ENCODE results near the gene FIGLA.

The FIGLA gene

DNA sequence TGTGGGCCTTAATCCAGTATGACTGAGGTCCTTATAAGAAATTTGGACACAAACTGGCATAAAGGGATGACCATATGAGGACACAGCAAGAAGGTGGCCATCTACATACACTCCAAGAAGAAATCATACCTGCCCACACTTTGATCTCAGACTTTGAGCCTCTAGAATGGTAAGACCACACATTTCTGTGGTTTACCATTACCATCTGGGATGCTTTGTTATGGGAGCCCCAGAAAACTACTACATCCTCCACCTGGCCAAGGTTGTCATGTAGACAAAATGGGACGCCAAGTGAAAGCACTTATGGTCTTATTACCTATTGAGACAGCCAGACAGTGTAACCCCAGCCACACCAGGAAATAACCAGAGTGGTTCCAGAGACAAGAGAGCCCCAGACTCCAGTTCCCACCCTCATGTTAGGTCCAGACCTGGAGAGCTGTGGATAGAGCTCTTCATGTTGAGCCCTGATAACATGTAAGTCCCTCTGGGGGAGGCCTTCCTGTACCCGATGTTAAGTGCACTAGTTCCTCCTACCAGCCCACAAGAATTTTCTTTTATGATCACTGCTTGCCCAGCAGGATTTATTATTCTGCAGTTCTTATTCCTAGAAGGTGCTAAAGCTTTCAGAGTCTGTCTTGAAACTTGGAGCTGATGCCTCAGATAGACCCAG lies 17.8 kb downstream of the FIGLA start:
- no peak for TF ChIP-seq POLR2A (IDR thresholded peaks at IDR 0.05; ENCODE audit: low read length)
- no peak for TF ChIP-seq GATA1 (IDR thresholded peaks at IDR 0.05; ENCODE audit: low read depth, low read length)
- no peak for DNase-seq

DNA sequence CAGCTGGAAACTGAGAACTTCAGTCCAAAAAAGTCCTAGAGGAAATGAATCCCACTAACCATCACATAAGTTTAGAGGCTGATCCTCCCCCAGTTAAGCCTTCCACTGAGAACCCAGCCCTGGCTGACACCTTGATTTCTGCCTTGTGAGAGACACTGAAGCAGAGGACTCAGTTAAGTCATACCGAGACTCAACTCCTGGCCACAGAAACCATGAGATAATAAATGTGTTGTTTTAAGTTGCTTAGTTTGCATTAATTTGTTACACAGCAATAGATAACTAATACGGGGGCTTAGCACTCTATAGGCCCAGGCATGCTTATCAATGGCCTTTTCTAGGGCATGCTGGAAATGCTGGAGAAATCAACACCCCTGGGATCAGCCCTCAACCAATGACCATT lies 19.0 kb downstream of the FIGLA start:
- no peak for TF ChIP-seq POLR2A (IDR thresholded peaks at IDR 0.05; ENCODE audit: low read length)
- no peak for TF ChIP-seq GATA1 (IDR thresholded peaks at IDR 0.05; ENCODE audit: low read depth, low read length)

DNA sequence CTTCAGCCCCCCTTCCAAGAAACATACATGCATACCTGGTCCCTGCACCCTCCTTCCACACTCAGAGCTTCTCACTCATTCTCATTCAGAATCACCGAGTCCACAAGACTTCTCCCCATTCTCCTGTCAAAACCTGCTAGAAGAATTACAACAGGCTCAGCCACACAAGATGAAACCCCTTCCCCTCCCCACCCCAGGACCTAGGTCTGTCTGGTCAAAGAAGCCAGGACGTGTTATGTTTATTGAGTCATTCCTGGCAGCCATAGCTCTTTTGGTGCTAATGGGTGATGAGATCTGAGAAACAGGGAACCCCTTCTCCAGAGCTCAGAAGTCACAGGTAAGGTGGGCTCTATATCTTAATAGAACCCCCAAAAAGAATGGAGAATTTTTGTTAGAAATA lies 21.0 kb downstream of the FIGLA start:
- TF ChIP-seq POLR2A (IDR thresholded peaks at IDR 0.05; ENCODE audit: low read length) (no peak), GATA1 (IDR thresholded peaks at IDR 0.05; ENCODE audit: low read depth, low read length) (no peak)
- DNase-seq: no peak

More for the DNA sequence above, 19.0 kb downstream of the FIGLA start:
- DNase-seq: no peak

DNA sequence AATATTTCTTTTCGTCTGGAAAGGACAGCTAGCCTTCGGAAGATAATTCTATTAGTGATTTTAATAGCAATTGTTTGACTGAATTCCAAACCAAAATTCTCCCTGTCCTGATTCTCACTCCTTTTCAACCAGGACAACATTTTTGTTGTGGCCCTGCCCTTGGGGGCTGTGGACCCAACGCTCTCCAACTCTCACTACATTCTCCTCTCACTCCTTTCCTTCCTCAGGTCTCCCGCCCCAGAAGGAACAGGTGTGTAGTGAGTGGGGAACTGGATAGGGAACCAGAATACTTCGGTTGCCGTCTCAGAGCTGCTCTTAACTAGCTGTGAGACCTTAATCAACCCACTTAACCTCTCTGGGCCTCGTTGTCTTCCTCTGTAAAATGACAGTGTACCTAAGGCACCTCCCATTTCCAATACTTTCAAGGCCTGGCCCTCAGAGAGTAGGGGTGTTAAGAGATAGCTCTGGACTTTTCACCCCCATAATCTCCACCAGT lies 21.8 kb downstream of the FIGLA start:
- DNase-seq: no peak
- TF ChIP-seq GATA1 (IDR thresholded peaks at IDR 0.05; ENCODE audit: low read depth, low read length) (no peak), POLR2A (IDR thresholded peaks at IDR 0.05; ENCODE audit: low read length) (no peak)

DNA sequence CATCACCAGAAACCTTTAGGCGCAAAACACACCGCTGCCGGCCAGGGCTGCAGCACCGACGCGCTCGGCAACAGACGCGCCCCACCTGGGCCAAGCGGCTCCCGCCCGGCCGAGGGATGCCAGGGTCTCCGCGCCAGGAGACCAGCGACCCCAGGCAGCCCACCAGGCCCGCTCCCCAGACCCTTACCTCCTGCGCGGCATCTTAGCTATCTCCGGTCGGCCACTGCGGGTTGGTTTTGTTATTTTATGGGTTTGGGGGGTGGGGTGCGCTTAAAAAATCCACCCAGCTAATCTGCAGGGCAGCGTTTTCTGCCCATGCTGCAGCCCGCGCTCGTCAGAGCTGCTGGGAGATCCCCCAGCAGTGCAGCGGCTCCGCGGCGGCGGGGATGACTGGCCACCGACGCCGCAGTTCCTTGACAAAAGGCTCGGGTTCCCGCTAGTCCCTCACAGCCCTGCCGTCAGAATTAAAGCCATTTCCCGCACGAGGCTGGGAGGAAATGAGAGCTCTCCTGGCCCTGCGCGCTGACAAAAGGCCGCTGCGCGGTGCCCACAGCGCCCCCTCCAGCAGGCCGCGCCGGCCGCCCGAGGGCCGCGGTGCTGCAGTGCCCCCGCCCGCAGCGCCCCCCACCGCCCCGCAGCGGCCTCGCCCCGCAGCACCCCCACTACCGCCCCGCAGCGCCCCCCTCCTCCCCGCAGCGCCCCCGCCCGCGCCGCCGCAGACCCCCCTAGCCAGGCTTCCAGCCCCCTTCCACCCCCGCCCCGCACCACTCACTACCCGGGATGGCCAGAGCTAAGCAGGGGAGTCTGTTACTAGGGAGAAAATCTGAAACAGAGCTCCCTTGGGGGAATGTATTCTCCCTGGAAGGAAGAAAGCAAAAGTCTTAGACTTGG lies 22.5 kb downstream of the FIGLA start, which contains the start of gene ADD2:
TSS of gene ADD2 (minus strand) at position 502 of the 891 bp plus-strand sequence. CDS start 61,792 bp downstream, outside the sequence.
- TF ChIP-seq POLR2A (IDR thresholded peaks at IDR 0.05; ENCODE audit: low read length): no peak
- no peak for TF ChIP-seq GATA1 (IDR thresholded peaks at IDR 0.05; ENCODE audit: low read depth, low read length)
- DNase-seq: peak; percentile 73 to 74

DNA sequence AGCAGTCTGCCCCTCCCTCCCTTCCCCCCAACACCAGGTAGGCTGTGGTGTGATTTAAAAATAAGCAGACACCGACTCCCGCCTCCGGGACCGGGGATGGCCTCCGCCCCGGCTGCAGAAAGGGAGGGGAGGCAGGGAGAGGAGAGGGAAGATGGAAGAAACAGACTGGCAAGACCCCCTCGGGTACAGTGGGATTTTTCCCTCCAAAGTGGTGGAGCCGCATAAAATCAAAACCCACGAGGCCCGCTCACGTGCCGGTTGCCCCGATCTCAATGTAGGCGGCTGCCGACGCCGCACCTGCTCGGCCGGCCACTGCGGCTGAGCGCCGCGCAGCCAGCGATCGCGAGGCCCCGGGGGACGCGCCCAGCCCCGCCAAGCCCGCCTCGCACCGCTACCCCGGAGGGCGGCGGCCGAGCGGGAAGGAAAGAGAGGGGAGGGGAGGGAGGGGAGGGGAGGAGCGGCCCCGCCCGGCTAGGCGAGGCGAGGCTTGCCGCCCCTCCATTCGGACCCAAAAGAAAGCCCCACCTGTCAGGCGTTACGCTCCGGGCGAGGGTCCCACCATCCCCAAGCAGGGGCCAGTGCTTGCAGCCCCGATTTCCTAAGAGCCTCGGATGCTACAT lies 23.3 kb downstream of the FIGLA start:
- TF ChIP-seq POLR2A (IDR thresholded peaks at IDR 0.05; ENCODE audit: low read length) (no peak), GATA1 (IDR thresholded peaks at IDR 0.05; ENCODE audit: low read depth, low read length) (no peak)
- DNase-seq: peak; percentile 22 to 40

DNA sequence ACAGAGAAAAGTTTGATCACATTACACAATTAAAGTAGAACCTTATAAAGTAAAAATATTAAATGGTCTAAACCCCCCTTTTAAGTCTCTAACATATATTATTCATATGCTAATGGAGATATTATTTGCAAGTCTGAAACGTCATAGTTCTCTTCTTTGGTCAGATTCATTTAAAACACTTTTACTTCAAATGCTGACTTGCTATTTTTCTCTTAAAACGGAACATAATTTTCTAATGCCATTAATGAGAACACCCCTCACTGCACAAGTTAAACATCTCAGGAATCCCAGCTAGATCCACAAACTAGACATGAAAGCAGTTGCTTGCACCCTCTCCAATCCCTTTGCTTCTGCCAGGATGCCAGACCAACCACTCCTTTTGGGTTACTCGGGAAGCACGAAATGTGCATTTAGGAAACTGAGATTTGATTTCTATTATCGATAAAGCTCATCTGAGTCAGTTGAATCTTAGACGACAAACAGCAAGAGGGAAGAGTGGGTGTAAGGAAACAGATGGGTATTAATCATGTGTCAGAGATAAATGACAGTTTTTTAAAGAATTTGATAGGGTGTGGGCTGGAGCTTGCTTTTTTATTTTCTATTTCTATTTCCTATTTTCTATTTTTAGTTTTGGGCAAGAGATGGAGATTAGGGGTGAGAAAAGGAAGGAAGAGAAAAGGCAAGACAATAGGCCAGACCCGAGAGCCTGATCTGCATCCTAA lies 23.9 kb downstream of the FIGLA start:
- no peak for DNase-seq
- TF ChIP-seq POLR2A (IDR thresholded peaks at IDR 0.05; ENCODE audit: low read length) (no peak), GATA1 (IDR thresholded peaks at IDR 0.05; ENCODE audit: low read depth, low read length) (no peak)

DNA sequence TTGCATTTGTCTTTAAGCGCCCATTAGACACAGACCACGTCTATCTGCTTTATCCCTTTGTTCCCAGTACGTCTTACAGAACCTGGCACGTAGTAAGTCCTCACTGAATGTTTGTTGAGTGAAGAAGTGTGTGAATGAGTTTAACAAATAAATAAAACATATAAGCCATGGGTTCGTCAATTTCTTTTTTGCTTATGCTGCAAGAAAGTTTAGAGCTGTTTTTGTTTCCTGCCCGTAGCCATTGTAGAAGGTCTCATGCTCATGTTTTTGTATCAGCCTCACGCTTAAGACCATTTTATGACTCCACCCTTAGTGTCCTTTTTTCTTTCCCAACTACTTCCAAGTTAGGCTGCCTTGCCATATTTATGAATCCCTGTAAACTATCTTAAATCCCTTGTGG lies 24.9 kb downstream of the FIGLA start:
- TF ChIP-seq GATA1 (IDR thresholded peaks at IDR 0.05; ENCODE audit: low read depth, low read length) (no peak), POLR2A (IDR thresholded peaks at IDR 0.05; ENCODE audit: low read length) (no peak)
- DNase-seq: no peak

DNA sequence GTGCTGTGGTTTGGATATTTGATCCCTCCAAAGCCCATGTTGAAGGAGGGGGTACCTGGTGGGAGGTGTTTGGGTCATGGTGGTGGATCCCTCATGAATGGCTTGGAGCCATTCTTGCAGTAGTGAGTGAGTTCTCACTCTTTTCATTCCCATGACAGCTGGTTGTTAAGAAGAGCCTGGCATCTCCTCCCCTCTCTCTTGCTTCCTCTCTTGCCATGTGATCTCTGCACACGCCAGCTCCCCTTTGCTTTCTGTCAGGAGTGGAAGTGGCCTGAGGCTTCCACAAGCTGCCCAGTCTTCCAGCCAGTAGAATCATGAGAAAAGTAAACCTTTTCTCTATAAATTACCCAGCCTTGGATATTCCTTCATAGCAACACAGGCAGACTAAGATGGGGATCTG lies 31.0 kb downstream of the FIGLA start:
- TF ChIP-seq GATA1 (IDR thresholded peaks at IDR 0.05; ENCODE audit: low read depth, low read length): no peak
- no peak for TF ChIP-seq POLR2A (IDR thresholded peaks at IDR 0.05; ENCODE audit: low read length)
- no peak for DNase-seq

DNA sequence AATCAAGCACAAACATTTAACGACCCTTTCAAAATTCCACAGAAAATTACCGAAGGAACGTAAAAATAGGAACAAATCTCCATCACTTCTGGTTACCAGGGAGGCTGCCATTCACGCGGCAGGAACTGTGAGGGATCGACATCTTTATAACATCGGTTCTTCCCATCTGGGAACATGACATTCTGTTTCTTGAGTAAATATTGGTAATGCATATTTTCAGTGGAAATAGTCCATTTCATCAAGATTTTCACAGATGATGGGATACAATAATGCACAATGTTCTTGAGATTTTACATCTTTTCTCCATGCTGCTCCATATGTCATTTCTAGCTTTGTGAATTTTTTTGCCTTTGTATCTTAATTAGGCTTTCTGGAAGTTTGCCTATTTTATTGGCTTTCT lies 32.5 kb downstream of the FIGLA start:
- TF ChIP-seq GATA1 (IDR thresholded peaks at IDR 0.05; ENCODE audit: low read depth, low read length) (no peak), POLR2A (IDR thresholded peaks at IDR 0.05; ENCODE audit: low read length) (no peak)
- DNase-seq: no peak

DNA sequence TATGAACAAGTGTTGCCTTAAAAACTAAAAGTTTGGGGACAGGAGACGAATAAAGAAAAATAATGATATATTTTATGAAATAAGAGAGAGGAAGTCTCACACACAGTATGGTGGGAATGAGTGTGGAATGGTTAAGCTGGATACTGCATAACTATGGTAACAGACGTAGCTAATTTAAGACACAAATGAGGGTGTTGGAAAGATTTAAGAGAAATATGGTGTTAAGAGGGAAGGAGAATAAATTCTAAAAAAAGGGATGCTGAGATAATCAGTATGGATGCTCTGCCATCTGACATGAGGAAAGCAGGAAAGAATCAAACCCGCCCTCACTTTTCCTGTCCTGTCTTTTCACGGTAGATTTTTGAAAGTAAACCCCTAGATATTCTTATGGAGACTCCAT lies 33.1 kb downstream of the FIGLA start:
- DNase-seq: no peak

DNA sequence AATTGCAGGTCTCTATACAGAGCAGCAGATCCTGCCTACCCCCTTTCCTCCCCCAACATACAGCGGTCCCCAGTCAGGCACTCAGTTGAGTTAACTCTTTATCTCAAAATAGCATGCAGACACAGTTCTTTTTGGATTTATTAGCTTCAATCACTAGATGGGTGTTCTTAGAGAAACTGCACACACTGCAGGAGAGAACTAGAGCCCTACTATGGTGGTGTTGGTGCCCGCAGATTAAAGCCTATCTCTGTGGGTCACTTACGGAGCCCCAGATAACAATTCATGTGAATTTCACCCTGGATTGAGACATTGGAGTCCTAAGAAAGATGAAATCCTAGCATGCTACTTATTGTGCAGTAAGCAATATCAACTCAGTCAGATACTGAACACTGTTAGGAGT lies 34.3 kb downstream of the FIGLA start:
- DNase-seq: peak; percentile 35 to 77
- no peak for TF ChIP-seq GATA1 (IDR thresholded peaks at IDR 0.05; ENCODE audit: low read depth, low read length)
- TF ChIP-seq POLR2A (IDR thresholded peaks at IDR 0.05; ENCODE audit: low read length): no peak

More for the DNA sequence above, 33.1 kb downstream of the FIGLA start:
- TF ChIP-seq GATA1 (IDR thresholded peaks at IDR 0.05; ENCODE audit: low read depth, low read length) (no peak), POLR2A (IDR thresholded peaks at IDR 0.05; ENCODE audit: low read length) (no peak)

DNA sequence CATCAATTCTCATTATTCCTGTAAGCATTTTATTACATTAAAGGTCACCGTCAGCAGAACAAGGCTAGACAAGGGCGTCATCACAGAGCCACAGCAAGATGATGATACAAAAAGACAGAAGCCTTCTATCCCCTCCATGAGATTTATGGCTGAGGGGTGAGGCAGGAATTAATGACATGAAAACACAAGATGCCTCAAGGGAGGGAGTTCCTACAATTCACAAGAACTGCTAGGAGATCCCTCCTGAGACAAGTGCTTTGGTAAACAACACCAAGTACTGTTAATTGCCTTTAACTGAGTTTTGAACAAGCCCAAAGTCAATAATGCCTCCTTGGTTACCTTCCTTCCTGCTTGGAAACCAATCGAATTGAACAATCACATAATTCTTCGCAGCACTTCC lies 36.5 kb downstream of the FIGLA start:
- no peak for DNase-seq
- TF ChIP-seq GATA1 (IDR thresholded peaks at IDR 0.05; ENCODE audit: low read depth, low read length) (no peak), POLR2A (IDR thresholded peaks at IDR 0.05; ENCODE audit: low read length) (no peak)

Data from erythroblast (primary cell).